Measurements from ENCODE around the gene NCBP2L.

The NCBP2L gene

DNA sequence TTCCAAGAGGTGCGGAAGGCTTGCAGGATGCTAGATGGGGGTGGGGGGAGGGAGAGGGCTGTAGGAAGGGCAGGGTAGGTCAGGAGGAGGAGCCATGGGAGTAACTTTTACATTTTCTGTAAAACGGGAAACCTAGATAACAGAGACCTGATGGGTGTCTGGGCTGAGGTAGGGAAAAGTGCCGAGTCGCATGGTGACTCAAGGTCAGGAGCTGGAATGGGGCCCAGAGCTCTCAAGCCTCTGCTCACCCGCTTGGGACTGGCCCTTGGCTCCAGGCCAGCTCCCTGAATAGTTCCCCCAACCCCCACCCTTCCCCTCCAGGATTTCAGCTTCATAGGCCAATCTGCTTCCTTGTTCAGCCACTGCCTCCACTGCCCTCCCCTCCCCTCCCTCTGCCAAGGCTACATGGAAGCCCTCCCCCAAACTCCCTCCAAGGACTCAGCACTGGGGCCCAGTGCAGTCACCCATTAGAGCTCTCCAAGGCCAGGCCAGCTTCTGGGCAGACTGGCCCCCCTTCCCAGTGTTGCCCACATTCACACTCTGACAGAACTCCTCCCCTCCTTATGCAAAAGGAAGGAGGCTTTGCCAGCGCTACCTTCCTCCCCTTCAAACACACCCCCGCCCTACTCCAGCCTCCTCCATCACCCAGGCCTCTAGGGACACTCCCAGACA, 45.6 kb upstream of the NCBP2L start:
- H3K9me3 ChIP-seq = no peaks in the 10 kb centered on the region
- H3K27me3 ChIP-seq = no peaks in the 10 kb centered on the region
- H3K4me3 ChIP-seq (ENCODE audit: low read depth in 1 of 2, low read length in 1 of 2) = no peak overlapping the region
- no peaks in the 10 kb centered on the region for H3K4me1 ChIP-seq (ENCODE audit: control insufficient read depth in 1 of 2, insufficient read depth in 1 of 2, low read depth in 1 of 2, low read length in 1 of 2)
- TF ChIP-seq, protein P1, sequence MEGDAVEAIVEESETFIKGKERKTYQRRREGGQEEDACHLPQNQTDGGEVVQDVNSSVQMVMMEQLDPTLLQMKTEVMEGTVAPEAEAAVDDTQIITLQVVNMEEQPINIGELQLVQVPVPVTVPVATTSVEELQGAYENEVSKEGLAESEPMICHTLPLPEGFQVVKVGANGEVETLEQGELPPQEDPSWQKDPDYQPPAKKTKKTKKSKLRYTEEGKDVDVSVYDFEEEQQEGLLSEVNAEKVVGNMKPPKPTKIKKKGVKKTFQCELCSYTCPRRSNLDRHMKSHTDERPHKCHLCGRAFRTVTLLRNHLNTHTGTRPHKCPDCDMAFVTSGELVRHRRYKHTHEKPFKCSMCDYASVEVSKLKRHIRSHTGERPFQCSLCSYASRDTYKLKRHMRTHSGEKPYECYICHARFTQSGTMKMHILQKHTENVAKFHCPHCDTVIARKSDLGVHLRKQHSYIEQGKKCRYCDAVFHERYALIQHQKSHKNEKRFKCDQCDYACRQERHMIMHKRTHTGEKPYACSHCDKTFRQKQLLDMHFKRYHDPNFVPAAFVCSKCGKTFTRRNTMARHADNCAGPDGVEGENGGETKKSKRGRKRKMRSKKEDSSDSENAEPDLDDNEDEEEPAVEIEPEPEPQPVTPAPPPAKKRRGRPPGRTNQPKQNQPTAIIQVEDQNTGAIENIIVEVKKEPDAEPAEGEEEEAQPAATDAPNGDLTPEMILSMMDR (IDR thresholded peaks at IDR 0.05) = no peak
- no peaks in the 10 kb centered on the region for H3K36me3 ChIP-seq
- H3K27ac ChIP-seq = no peak overlapping the region

DNA sequence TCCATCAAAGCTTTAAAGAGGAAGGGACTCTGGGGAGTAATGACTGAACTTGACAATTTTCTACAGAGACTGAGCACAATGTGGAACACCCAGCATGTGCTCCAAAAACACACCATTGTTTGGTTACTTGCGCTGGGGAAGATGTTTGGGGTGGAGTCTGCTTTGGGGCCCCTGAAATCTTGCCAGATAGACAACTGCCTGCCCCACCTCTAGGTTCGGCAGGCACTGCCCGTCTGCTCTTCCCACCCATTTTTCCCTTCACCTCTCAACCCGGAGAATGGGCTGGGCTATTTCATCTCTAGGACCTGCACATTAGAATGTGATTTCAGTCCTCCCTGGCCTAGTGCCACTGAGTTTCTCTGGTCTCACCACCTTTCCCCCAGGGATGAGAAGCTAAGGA, 43.8 kb upstream of the NCBP2L start:
- no peaks in the 10 kb centered on the region for H3K36me3 ChIP-seq
- no peak overlapping the region for H3K27ac ChIP-seq
- H3K9me3 ChIP-seq = no peaks in the 10 kb centered on the region
- no peaks in the 10 kb centered on the region for H3K4me1 ChIP-seq (ENCODE audit: control insufficient read depth in 1 of 2, insufficient read depth in 1 of 2, low read depth in 1 of 2, low read length in 1 of 2)
- no peaks in the 10 kb centered on the region for H3K27me3 ChIP-seq
- TF ChIP-seq, protein P1 (IDR thresholded peaks at IDR 0.05) = no peak
- no peak overlapping the region for H3K4me3 ChIP-seq (ENCODE audit: low read depth in 1 of 2, low read length in 1 of 2)

- H3K27me3 ChIP-seq = no peaks in the 10 kb centered on the region
Measured at GRCh38 chrX:107734646-107735045, 42.9 kb upstream of the NCBP2L start.

DNA sequence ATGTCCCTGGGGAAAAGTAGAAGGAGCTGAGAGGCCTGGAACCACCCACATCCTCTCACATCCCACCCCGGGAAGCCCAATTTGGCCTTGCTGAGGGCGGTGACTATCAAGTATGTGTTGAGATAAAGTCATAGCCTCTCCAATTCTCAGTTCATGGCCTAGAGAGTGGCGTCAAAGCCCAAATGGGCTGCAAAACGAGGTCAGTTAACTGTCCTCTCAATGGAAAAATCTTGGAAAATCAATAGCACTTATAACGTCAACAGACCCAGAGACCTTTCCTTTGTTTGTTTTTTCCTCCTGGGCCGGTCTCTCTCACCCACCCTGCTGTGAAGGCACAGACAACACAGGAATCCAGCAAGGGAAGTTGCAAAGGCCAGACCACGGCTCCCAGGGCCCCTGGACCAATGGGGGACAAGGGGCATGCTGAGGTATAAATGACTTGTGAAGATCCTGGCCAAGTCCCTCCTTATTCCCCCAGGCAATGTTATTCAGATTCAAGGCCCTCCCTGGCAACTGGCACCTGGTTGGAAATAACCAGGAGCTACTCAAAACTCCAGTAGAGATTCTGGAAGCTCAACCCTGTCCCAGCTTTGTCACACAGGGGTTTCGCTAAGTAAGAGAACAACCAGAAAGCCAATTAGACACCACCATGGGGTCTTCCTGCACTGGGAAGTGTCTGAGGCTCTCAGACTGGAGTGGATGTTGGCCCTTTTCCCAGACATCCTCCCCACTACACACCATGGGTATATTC, 40.6 kb upstream of the NCBP2L start:
- no peaks in the 10 kb centered on the region for H3K9me3 ChIP-seq
- H3K4me1 ChIP-seq (ENCODE audit: control insufficient read depth in 1 of 2, insufficient read depth in 1 of 2, low read depth in 1 of 2, low read length in 1 of 2) = peaks cover 4% of the 10 kb centered on the region in 2 experiments
- H3K27me3 ChIP-seq = peaks cover 8% of the 10 kb centered on the region
- no peak overlapping the region for H3K4me3 ChIP-seq (ENCODE audit: low read depth in 1 of 2, low read length in 1 of 2)
- no peaks in the 10 kb centered on the region for H3K36me3 ChIP-seq
- H3K27ac ChIP-seq = no peak overlapping the region
- TF ChIP-seq, protein P1 (IDR thresholded peaks at IDR 0.05) = no peak

More at GRCh38 chrX:107734646-107735045, 42.9 kb upstream of the NCBP2L start:
- no peaks in the 10 kb centered on the region for H3K9me3 ChIP-seq
- H3K27ac ChIP-seq = no peak overlapping the region
- TF ChIP-seq, protein P1 (IDR thresholded peaks at IDR 0.05) = no peak
- H3K4me3 ChIP-seq (ENCODE audit: low read depth in 1 of 2, low read length in 1 of 2) = no peak overlapping the region
- no peaks in the 10 kb centered on the region for H3K36me3 ChIP-seq
- no peaks in the 10 kb centered on the region for H3K4me1 ChIP-seq (ENCODE audit: control insufficient read depth in 1 of 2, insufficient read depth in 1 of 2, low read depth in 1 of 2, low read length in 1 of 2)

DNA sequence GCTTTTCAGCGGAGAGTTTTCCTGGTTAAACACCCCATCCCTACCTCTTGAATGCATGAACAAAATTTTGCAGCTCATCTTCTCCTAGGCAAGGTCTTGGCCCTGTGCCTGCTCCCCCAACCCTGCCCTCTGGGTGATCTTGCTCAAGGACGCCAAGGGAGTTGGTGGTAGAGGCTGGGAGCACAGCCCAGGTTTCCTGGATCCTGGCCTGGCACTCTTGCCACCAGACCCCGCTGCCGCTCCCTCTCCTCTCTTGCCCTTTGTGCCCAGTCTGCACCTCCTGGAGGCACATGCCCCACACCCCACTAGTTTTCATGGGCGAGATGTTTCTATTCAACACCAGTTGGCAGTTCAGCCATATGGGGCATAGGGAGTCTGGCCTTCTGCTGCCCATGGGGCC, 39.3 kb upstream of the NCBP2L start:
- no peaks in the 10 kb centered on the region for H3K9me3 ChIP-seq
- no peak overlapping the region for H3K4me3 ChIP-seq (ENCODE audit: low read depth in 1 of 2, low read length in 1 of 2)
- H3K27ac ChIP-seq = no peak overlapping the region
- TF ChIP-seq, protein P1 (IDR thresholded peaks at IDR 0.05) = no peak
- H3K27me3 ChIP-seq = peaks cover 8% of the 10 kb centered on the region
- H3K36me3 ChIP-seq = no peaks in the 10 kb centered on the region
- H3K4me1 ChIP-seq (ENCODE audit: control insufficient read depth in 1 of 2, insufficient read depth in 1 of 2, low read depth in 1 of 2, low read length in 1 of 2) = peaks cover 4 to 10% of the 10 kb centered on the region in 2 experiments

Data from neutrophil (primary cell).